ENCODE measurements around the gene ZMAT1.
"Not testable (repeated sequence)": the region's sequence is repeated elsewhere in the genome, so short reads cannot be mapped to it uniquely, and the experiment has no call there.

The ZMAT1 gene

DNA sequence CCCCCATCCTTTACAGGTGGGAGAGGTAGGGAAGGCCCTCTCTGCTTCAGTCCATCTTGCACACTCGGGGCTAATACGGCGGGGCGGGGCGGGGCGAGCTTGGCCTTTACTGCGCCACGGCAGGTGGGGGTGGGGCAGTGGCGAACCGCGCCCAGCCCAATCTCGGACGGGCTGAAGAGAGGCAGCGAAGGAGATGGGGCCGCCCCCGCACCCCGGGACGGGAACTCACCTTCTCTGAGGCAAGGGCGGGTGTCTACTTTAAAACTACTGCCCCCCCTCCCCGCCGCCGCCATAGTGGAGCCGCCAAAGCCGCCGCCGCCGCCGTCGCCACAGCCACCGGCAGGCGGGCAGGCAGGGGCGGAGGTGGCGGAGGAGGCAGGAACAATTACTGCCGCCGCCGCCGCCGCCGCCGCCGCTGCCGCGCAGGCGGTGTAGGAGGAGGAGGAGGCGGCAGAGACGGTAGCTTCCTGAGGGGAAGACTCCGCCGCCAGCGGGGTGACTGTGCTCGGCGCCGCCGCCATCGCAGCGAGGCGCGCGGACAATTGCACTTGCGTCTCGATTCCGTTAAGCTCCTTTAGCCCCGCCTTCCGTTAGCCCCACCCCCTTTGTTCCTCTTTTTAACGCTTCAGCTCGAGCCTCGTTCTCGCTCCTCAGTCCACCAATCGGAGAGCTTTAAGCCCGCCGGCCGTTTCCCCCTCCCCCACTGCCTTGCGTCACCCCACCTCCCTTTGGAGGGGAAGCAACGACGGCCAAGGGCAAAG lies at the start of gene ZMAT1:
ZMAT1 (minus strand) TSS at position 540 of the 761 bp plus-strand sequence; CDS start at position 521, 19 bp downstream.
- DNase-seq, result peak; percentile 17 to 89 (median 74)

DNA sequence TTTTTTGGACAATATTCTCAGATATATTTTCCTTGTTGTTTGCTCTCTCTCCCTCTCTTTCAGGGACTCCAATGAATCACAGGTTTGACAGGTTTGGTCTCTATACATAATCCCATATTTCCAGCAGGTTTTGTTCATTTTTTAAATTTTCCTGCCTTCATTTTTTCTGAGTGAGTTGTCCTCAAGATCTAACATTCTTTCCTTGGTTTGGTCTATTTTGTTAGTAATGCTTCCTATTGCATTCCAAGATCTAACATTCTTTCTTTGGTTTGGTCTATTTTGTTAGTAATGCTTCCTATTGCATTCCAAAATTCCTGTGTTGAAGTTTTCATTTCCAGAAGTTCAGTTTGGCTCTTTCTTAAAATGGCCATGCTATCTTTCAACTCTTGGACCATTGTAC lies 45.3 kb upstream of the ZMAT1 start:
- no peak for DNase-seq

- no peak for DNase-seq
Measured at GRCh38 chrX:101973066-101973465, 41.2 kb upstream of the ZMAT1 start.

GRCh38 chrX:101964923-101965539 lies 33.2 kb upstream of the ZMAT1 start:
- not testable (repeated sequence) for DNase-seq

- no peak for DNase-seq
Measured at GRCh38 chrX:101958139-101958538, 26.3 kb upstream of the ZMAT1 start.

DNA sequence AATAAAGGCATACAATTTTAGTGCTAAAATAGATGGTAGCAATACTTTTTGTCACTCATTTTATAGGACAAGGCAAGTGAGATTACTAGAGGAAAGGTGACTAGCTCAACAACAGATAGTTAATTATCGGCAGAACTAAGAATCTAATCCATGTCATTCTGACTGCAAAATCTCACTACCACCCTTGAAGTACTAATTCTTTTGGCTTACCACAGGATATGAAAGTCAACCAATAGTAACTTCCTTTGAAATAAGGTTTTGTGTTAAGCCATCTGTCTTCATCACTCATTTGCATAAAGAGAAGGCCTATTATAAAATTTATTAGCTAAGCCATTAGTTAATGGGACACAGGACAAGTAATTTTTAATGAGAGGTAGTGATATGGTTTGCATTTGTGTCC lies 25.3 kb upstream of the ZMAT1 start:
- no peak for DNase-seq

- no peak for DNase-seq
Measured at GRCh38 chrX:101956556-101956955, 24.7 kb upstream of the ZMAT1 start.

GRCh38 chrX:101950581-101950980 lies 18.8 kb upstream of the ZMAT1 start:
- no peak for DNase-seq

DNA sequence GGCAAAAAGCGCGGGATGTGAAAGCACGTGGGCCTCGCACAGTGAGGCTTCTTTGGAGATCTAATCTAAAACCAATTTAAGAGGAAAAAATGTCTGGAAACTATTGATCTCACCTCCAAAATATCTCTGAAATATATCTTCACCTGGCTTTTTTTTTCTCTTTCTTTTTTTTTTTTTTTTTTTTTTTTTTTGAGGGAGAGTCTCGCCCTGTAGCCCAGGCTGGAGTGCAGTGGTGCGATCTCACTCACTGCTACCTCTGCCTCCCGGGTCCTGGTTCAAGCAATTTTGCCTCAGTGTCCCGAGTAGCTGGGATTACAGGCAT lies 383 bp upstream of the ZMAT1 start:
- DNase-seq, result no peak

DNA sequence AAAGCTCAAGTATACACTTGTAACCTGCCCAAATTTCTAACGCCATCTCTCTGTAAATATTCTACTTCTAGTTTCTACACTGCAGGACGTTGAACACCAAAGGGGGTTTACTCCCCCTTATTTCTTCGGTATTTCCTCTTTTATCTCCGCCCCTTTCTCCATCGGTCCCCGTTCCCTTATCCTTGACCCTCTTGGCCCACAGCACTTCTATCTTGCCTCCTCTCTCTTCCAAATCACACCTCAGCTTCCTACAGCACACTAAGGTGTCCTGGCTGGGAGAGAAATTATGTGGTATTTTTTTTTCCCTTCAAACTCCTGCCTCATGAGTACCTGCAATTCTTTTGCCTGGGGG lies 715 bp downstream of the ZMAT1 start:
- peak in 2 of 51 donors; percentile 5 to 44 for DNase-seq

- DNase-seq, result no peak
Measured at GRCh38 chrX:101925733-101926132, 6.1 kb downstream of the ZMAT1 start.

- no peak for DNase-seq
Measured at GRCh38 chrX:101918751-101919150, 13.1 kb downstream of the ZMAT1 start.

- no peak for DNase-seq
Measured at GRCh38 chrX:101906136-101906796, 25.6 kb downstream of the ZMAT1 start.

DNA sequence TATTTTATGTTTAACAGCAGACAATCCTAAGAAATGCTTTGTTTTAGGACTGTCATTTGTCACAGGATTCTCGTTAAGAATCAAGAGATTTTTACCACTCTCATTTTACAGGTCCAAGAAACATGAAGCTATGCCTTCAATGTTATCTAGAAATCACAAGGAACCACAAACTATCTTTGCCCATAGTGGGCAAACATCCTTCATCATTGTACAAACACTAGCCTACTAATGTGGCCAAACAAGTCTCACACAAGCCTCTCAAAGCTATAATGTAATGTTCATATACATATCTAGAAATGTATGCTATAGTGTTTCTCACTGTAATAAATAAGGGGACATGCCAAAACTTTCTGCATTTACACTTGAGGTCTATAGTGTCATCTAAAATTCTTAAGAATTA lies 26.8 kb downstream of the ZMAT1 start:
- DNase-seq, result no peak
